Measurements from ENCODE around the gene HOXD1. TPM values are rescaled to one million over a fixed set of nuclear protein-coding genes. Genes with fewer than 3 reads are reported as not detected.

The HOXD1 gene
- total RNA-seq, 1 experiment from 2014 or later: not detected

DNA sequence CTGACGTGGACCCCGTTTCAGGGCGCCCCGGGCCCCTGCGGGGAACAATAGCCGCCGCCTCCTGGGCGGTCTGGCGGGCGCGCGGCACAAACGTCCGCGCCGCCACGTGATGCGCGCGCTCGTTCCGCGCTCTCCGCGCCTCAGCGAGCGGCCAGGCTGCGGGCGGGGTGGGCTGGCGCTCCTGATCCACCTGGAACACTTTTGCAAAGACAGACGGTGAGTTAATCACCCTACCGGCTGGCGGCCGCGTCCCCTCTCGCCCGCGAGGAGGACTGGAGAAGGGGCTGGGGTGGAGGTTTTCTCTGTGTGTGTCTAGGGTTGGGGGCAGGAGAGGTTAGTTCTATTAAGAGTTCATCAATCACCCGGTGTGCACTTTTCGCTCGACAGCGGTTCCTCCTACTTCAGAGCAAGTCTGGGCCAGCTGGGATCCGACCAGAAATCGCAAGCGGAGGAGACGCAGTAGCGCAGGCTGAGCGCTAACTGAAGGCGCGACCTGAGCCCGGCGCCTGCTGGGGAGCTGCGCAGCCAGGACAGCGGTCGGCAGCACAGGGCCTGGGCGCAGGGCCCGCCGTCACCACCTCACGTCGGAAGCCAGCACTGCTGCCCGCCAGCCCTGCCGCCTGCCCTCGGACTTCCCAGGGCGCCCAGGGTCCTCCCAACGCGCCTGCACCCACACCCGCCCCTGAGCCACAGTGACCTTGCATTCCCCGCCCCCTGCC, 10.3 kb upstream of the HOXD1 start:
- Histone ChIP-seq H3K23ac (ENCODE audit: insufficient read length, low read depth, low read length) (no peak overlapping the region), H3K4me1 (ENCODE audit: insufficient read depth, low read length) (no peaks in the 10 kb centered on the region), H3K27me3 (ENCODE audit: insufficient read depth, low read length) (peaks cover 95% of the 10 kb centered on the region), H2BK12ac (ENCODE audit: insufficient read length, low read depth, low read length) (no peak overlapping the region), H2AK5ac (ENCODE audit: insufficient read length, low read length) (no peak overlapping the region), H2BK15ac (ENCODE audit: low read depth, low read length) (no peak overlapping the region), H3K4ac (ENCODE audit: low read depth, low read length) (no peak overlapping the region), H2AFZ (ENCODE audit: low read length) (no peak overlapping the region), H3K23me2 (ENCODE audit: insufficient read length, low read depth, low read length, poor library complexity, severe bottlenecking) (no peaks in the 10 kb centered on the region), H4K8ac (replicated peaks; ENCODE audit: insufficient read length, low read depth, low read length) (no peak overlapping the region), H3K14ac (ENCODE audit: insufficient read depth, low read length) (no peak overlapping the region), H3K27ac (ENCODE audit: insufficient read length, low read depth, low read length) (no peak overlapping the region), H4K20me1 (ENCODE audit: control insufficient read depth, insufficient read depth, insufficient read length) (no peaks in the 10 kb centered on the region), H3K9ac (ENCODE audit: extremely low read depth, insufficient read length, low read length) (no peak overlapping the region), H2BK120ac (ENCODE audit: low read depth, low read length, poor library complexity, severe bottlenecking) (no peak overlapping the region), H3T11ph (ENCODE audit: low read length) (no peak overlapping the region), H2BK20ac (ENCODE audit: low read depth, low read length, poor library complexity, severe bottlenecking) (no peak overlapping the region), H3K79me1 (ENCODE audit: insufficient read depth, low read depth, low read length, poor library complexity, severe bottlenecking) (no peaks in the 10 kb centered on the region), H2BK5ac (ENCODE audit: insufficient read length, low read length) (no peak overlapping the region), H3K4me2 (ENCODE audit: insufficient read depth, insufficient read length, low read length) (peak overlapping the region; percentile 55), H3K18ac (ENCODE audit: insufficient read length, low read depth, low read length) (no peak overlapping the region), H3K9me3 (ENCODE audit: control insufficient read depth, low read depth, low read length) (no peaks in the 10 kb centered on the region), H4K91ac (ENCODE audit: insufficient read length, low read depth, low read length) (no peak overlapping the region), H3K56ac (ENCODE audit: insufficient read length, low read depth, low read length) (no peak overlapping the region), H3K79me2 (ENCODE audit: insufficient read depth, low read length) (no peaks in the 10 kb centered on the region), H4K5ac (ENCODE audit: insufficient read length, low read depth, low read length) (no peak overlapping the region)
- no CpG with 5 or more reads among the region's 68 CpGs for WGBS (ENCODE audit: extremely low coverage, insufficient read length, low lambda C conversion rate)
- Mint-ChIP-seq H3K36me3 (ENCODE audit: insufficient read depth in 1 of 3, low read depth in 3 of 3) (peaks cover 0 to 6% (median 0%) of the 10 kb centered on the region in 3 experiments; a peak in 2 of 7 replicates), H3K4me3 (peak overlapping the region; percentile 56 to 76), H3K27me3 (ENCODE audit: low read depth) (peaks cover 100% of the 10 kb centered on the region), H3K9me3 (peaks cover 3 to 11% of the 10 kb centered on the region in 2 experiments; a peak in 4 of 5 replicates), H3K4me1 (peaks cover 32 to 37% of the 10 kb centered on the region in 2 experiments), H3K27ac (no peak overlapping the region)
- TF ChIP-seq, protein P1, sequence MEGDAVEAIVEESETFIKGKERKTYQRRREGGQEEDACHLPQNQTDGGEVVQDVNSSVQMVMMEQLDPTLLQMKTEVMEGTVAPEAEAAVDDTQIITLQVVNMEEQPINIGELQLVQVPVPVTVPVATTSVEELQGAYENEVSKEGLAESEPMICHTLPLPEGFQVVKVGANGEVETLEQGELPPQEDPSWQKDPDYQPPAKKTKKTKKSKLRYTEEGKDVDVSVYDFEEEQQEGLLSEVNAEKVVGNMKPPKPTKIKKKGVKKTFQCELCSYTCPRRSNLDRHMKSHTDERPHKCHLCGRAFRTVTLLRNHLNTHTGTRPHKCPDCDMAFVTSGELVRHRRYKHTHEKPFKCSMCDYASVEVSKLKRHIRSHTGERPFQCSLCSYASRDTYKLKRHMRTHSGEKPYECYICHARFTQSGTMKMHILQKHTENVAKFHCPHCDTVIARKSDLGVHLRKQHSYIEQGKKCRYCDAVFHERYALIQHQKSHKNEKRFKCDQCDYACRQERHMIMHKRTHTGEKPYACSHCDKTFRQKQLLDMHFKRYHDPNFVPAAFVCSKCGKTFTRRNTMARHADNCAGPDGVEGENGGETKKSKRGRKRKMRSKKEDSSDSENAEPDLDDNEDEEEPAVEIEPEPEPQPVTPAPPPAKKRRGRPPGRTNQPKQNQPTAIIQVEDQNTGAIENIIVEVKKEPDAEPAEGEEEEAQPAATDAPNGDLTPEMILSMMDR (conservative IDR thresholded peaks at IDR 0.05): no peak
- peak; percentile 64 for DNase-seq
